A673 (cell line): ENCODE results near the gene NFKBIZ. TPM values are rescaled to one million over a fixed set of nuclear protein-coding genes. Genes with fewer than 3 reads are reported as not detected.
A peak's percentile ranks its signal among the peaks of the same experiment; 100 is the strongest.
"Not testable (repeated sequence)": the region's sequence is repeated elsewhere in the genome, so short reads cannot be mapped to it uniquely, and the experiment has no call there.

ENCODE experiments used
- BruUV-seq: library from RNA; stranded (reverse); fragments of 400-500 nt; replicated peaks from 2 replicates; lab custom pipeline; 2021; lab: Mats Ljungman, UMichigan
- CTCF ChIA-PET: fragments of 300-600 bp; sonication (Branson Sonifier 250); formaldehyde crosslinking; loops from one replicate; lab custom pipeline; 2022; ENCODE audit warnings: antibody characterized with exemption; lab: Charles Lee
- POLR2A ChIA-PET: fragments of 300-600 bp; sonication (Branson Sonifier 250); formaldehyde crosslinking; loops from one replicate; lab custom pipeline; 2022; ENCODE audit warnings: antibody characterized with exemption; ENCODE audit not compliant: low non-redundant PET; lab: Charles Lee
- DNase-seq: peaks from one replicate; pipeline ENCODE4 v3.0.0-alpha.2; 2015; ENCODE audit warnings: low spot score
- H3K27ac ChIP-seq: fragments of 200-600 bp; sonication (generic); 2 replicates; pipeline ENCODE4 v1.5.1; 2016; ENCODE audit warnings: mixed run types, low read depth, mild to moderate bottlenecking, mixed read lengths, antibody characterized with exemption, low read length; ENCODE audit not compliant: poor library complexity, severe bottlenecking
- H3K27me3 ChIP-seq: fragments of 200-600 bp; sonication (generic); replicated peaks from 2 replicates; pipeline ENCODE4 v1.6.1; 2017; ENCODE audit warnings: mixed run types, low read depth, mild to moderate bottlenecking, mixed read lengths, antibody characterized with exemption, low read length; ENCODE audit not compliant: insufficient read depth, poor library complexity
- H3K36me3 ChIP-seq: fragments of 200-600 bp; sonication (generic); 2 replicates; pipeline ENCODE4 v1.6.1; 2016; ENCODE audit warnings: mixed run types, mild to moderate bottlenecking, mixed read lengths, antibody characterized with exemption, low read length; ENCODE audit not compliant: insufficient read depth, poor library complexity, severe bottlenecking
- H3K4me1 ChIP-seq: fragments of 200-600 bp; sonication (generic); 2 replicates; pipeline ENCODE4 v1.6.1; 2017; ENCODE audit warnings: mixed run types, mild to moderate bottlenecking, mixed read lengths, antibody characterized with exemption, low read length; ENCODE audit not compliant: insufficient read depth, poor library complexity, severe bottlenecking
- H3K4me3 ChIP-seq: fragments of 200-600 bp; sonication (generic); 2 replicates; pipeline ENCODE4 v1.5.1; 2016; ENCODE audit warnings: low read depth, mixed run types, mild to moderate bottlenecking, mixed read lengths, low read length; ENCODE audit not compliant: poor library complexity, severe bottlenecking
- H3K9me3 ChIP-seq: fragments of 200-600 bp; sonication (generic); 2 replicates; pipeline ENCODE4 v1.6.1; 2016; ENCODE audit warnings: mixed run types, low read depth, mild to moderate bottlenecking, mixed read lengths, antibody characterized with exemption, low read length; ENCODE audit not compliant: poor library complexity, severe bottlenecking
- CTCF ChIP-seq: fragments of 300-800, 200-600 bp; sonication (generic); conservative IDR thresholded peaks from 2 replicates; pipeline ENCODE4 v1.5.1; 2017; ENCODE audit warnings: low read depth, mild to moderate bottlenecking, antibody characterized with exemption, low read length, moderate library complexity, mixed read lengths
- EZH2 ChIP-seq: fragments of 200-600 bp; sonication (generic); IDR thresholded peaks from 2 replicates; pipeline ENCODE4 v1.6.1; 2017; ENCODE audit warnings: borderline replicate concordance, low read depth, mild to moderate bottlenecking, mixed read lengths, antibody characterized with exemption, low read length; ENCODE audit not compliant: poor library complexity, severe bottlenecking
- intact Hi-C: fragments of 100-400 bp; cut with micrococcal nuclease; formaldehyde crosslinking; loops from one replicate; pipeline ENCODE4 v1.10.0; 2022; ENCODE audit not compliant: unreplicated experiment
- total RNA-seq: library from RNA; stranded (reverse); gene quantifications from 2 replicates; pipeline ENCODE4 v1.2.3, GENCODE V29; 2021

Gene NFKBIZ
- total RNA-seq, 1 experiment from 2014 or later, result 15.1 TPM

GRCh38 chr3:101902041-101902440 is 52.7 kb downstream of the NFKBIZ start:
- ChIA-PET CTCF (no interaction called here), POLR2A (no interaction called here)
- TF ChIP-seq EZH2 (no peak), CTCF (no peak)
- Histone ChIP-seq H3K27me3 (no peaks in the 10 kb centered on the region), H3K4me1 (no peaks in the 10 kb centered on the region), H3K9me3 (no peaks in the 10 kb centered on the region), H3K4me3 (no peak overlapping the region), H3K27ac (peak overlapping the region; percentile 24), H3K36me3 (no peaks in the 10 kb centered on the region)
- DNase-seq, result peak; percentile 82
- no TSS peak for BruUV-seq
- intact Hi-C loops, result no loop called here

GRCh38 chr3:101903451-101903871 is 54.1 kb downstream of the NFKBIZ start:
- no peak for DNase-seq
- Histone ChIP-seq H3K4me3 (no peak overlapping the region), H3K27ac (no peak overlapping the region), H3K9me3 (no peaks in the 10 kb centered on the region), H3K4me1 (no peaks in the 10 kb centered on the region), H3K27me3 (no peaks in the 10 kb centered on the region), H3K36me3 (no peaks in the 10 kb centered on the region)
- CTCF ChIA-PET, result no interaction called here
- POLR2A ChIA-PET, result no interaction called here
- TF ChIP-seq CTCF (no peak), EZH2 (no peak)
- no TSS peak for BruUV-seq
- intact Hi-C loops, result no loop called here

- POLR2A ChIA-PET, H3K4me3 ChIP-seq, BruUV-seq, H3K4me1 ChIP-seq, H3K9me3 ChIP-seq, H3K27ac ChIP-seq, H3K36me3 ChIP-seq, intact Hi-C loops, H3K27me3 ChIP-seq, CTCF ChIA-PET, DNase-seq: not testable (repeated sequence)
These were observed 56.3 kb downstream of the NFKBIZ start for GRCh38 chr3:101905573-101905972.

Other genes with a start within 250 kb of the NFKBIZ start
- gene ZBTB11, start 172.4 kb upstream of the NFKBIZ start, total RNA-seq, result 21.7 and 22.4 TPM in 2 replicates
- gene RPL24, start 162.8 kb upstream of the NFKBIZ start, total RNA-seq, result 1,099 and 1,147 TPM in 2 replicates
- gene CEP97, start 124.9 kb upstream of the NFKBIZ start, total RNA-seq, result 19.7 and 23.8 TPM in 2 replicates
- gene NXPE3, start 70.3 kb upstream of the NFKBIZ start, total RNA-seq, result 36.4 and 37.6 TPM in 2 replicates